ENCODE data around the gene PSMF1. TPM values are rescaled to one million over a fixed set of nuclear protein-coding genes. Genes with fewer than 3 reads are reported as not detected.
A peak's percentile ranks its signal among the peaks of the same experiment; 100 is the strongest.

PSMF1 gene
- polyA plus RNA-seq, 4 donors = 43.6 to 118 (median 62.7) TPM

- H3K9me3 ChIP-seq (ENCODE audit: control insufficient read depth in 2 of 2, insufficient read depth in 1 of 2, low read depth in 1 of 2, low read length in 1 of 2) = no peaks in the 10 kb centered on the region
- FAIRE-seq (no peak), DNase-seq (no peak)
- H3K27ac ChIP-seq (ENCODE audit: low read depth in 1 of 3, low read length in 2 of 3) = no peak within 1 kb of the TSS
- no peak within 1 kb of the TSS for H3K4me3 ChIP-seq (ENCODE audit: low read depth in 1 of 3, low read length in 3 of 3)
- H3K4me1 ChIP-seq (ENCODE audit: control insufficient read depth in 3 of 3, insufficient read depth in 2 of 3, low read depth in 1 of 3, low read length in 2 of 3) = no peaks in the 10 kb centered on the region
- H3K36me3 ChIP-seq (ENCODE audit: control insufficient read depth in 3 of 3, insufficient read depth in 2 of 3, low read depth in 1 of 3, low read length in 3 of 3) = no peaks in the 10 kb centered on the region
- no peaks in the 10 kb centered on the region for H3K27me3 ChIP-seq (ENCODE audit: control insufficient read depth in 3 of 3, insufficient read depth in 3 of 3, low read length in 3 of 3)
- WGBS, 3 donors = 57 to 64% (median 58%) methylated on average over 5 of the region's 5 CpGs
These were observed 84.5 kb downstream of the PSMF1 start, which contains the start of gene C20orf202 for GRCh38 chr20:1202762-1203504. C20orf202 (plus strand) TSS chr20:1203454; CDS start chr20:1203586, 132 bp downstream.

DNA sequence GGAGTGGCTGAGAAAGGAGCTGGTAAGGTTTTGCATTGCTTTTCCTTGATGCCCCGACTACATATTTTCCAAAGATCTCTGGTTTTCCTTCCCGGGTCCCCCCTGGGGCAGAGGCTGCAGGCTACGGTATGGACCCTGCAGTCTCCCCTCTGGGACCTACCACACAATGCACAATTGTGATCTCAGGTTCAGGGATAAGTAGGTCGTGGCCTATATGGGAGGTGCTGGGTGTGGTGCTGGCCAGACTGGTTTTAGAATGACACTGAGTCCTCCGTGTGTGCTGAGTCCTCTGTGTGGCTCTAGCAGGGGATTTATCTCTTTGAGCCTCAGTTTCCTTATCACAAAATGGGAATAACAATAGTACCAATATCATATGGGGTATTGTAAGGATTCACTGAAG lies 85.2 kb downstream of the PSMF1 start:
- no peaks in the 10 kb centered on the region for H3K36me3 ChIP-seq (ENCODE audit: control insufficient read depth in 3 of 3, insufficient read depth in 2 of 3, low read depth in 1 of 3, low read length in 3 of 3)
- H3K9me3 ChIP-seq (ENCODE audit: control insufficient read depth in 2 of 2, insufficient read depth in 1 of 2, low read depth in 1 of 2, low read length in 1 of 2) = no peaks in the 10 kb centered on the region
- H3K27me3 ChIP-seq (ENCODE audit: control insufficient read depth in 3 of 3, insufficient read depth in 3 of 3, low read length in 3 of 3) = no peaks in the 10 kb centered on the region
- peak in 1 of 2 donors; percentile 21 for DNase-seq
- 26 to 49% (median 34%) methylated on average over 5 of the region's 5 CpGs for WGBS, 3 donors
- H3K4me1 ChIP-seq (ENCODE audit: control insufficient read depth in 3 of 3, insufficient read depth in 2 of 3, low read depth in 1 of 3, low read length in 2 of 3) = no peaks in the 10 kb centered on the region
- H3K27ac ChIP-seq (ENCODE audit: low read depth in 1 of 3, low read length in 2 of 3) = no peak overlapping the region
- no peak overlapping the region for H3K4me3 ChIP-seq (ENCODE audit: low read depth in 1 of 3, low read length in 3 of 3)
- no peak for FAIRE-seq

DNA sequence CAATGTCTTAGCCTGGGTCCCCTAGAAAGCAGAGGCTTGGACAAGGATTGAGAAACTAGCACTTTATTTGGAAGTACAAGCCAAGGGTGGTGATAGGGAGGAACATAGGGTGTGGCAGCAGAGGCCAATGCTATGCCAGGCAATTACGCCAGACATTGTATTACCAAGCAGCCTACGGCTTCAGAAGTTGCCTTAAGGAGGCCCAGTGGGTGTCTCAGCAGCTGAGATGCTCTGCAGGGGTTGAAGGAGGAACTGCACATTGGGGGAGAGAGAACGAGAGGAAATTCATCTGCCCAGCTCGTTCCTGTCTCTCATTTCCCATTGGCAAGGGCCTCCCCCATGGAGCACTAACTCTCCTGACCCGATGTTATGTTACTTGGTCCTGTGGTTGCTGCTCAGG lies 85.7 kb downstream of the PSMF1 start:
- peak in 1 of 2 donors; percentile 51 for DNase-seq
- H3K9me3 ChIP-seq (ENCODE audit: control insufficient read depth in 2 of 2, insufficient read depth in 1 of 2, low read depth in 1 of 2, low read length in 1 of 2) = no peaks in the 10 kb centered on the region
- H3K27me3 ChIP-seq (ENCODE audit: control insufficient read depth in 3 of 3, insufficient read depth in 3 of 3, low read length in 3 of 3) = no peaks in the 10 kb centered on the region
- H3K36me3 ChIP-seq (ENCODE audit: control insufficient read depth in 3 of 3, insufficient read depth in 2 of 3, low read depth in 1 of 3, low read length in 3 of 3) = no peaks in the 10 kb centered on the region
- H3K27ac ChIP-seq (ENCODE audit: low read depth in 1 of 3, low read length in 2 of 3) = no peak overlapping the region
- no peaks in the 10 kb centered on the region for H3K4me1 ChIP-seq (ENCODE audit: control insufficient read depth in 3 of 3, insufficient read depth in 2 of 3, low read depth in 1 of 3, low read length in 2 of 3)
- no peak overlapping the region for H3K4me3 ChIP-seq (ENCODE audit: low read depth in 1 of 3, low read length in 3 of 3)
- 47 to 54% (median 52%) methylated on average over 5 of the region's 5 CpGs for WGBS, 3 donors
- no peak for FAIRE-seq

DNA sequence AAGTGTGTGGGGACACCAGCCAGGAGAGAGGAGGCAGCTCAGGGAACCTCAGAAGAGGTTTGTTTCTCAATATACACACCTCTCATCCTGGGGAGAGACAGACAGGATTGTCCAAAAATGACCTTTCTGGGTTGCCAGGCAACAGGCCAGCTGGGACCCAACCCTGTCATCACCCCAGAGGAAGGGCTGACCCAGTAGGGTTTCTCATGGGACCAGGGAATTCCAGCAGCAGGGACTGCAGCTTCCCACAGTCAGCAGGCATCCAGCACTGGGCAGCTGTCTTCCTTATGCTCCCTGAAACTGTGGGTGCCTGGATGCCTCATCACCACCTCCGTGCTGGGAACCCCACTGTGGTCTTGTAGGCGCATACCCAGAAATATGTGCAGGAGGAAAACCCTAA lies 86.2 kb downstream of the PSMF1 start:
- H3K36me3 ChIP-seq (ENCODE audit: control insufficient read depth in 3 of 3, insufficient read depth in 2 of 3, low read depth in 1 of 3, low read length in 3 of 3) = no peaks in the 10 kb centered on the region
- H3K27me3 ChIP-seq (ENCODE audit: control insufficient read depth in 3 of 3, insufficient read depth in 3 of 3, low read length in 3 of 3) = no peaks in the 10 kb centered on the region
- no peak overlapping the region for H3K4me3 ChIP-seq (ENCODE audit: low read depth in 1 of 3, low read length in 3 of 3)
- H3K27ac ChIP-seq (ENCODE audit: low read depth in 1 of 3, low read length in 2 of 3) = no peak overlapping the region
- H3K9me3 ChIP-seq (ENCODE audit: control insufficient read depth in 2 of 2, insufficient read depth in 1 of 2, low read depth in 1 of 2, low read length in 1 of 2) = no peaks in the 10 kb centered on the region
- DNase-seq (no peak), FAIRE-seq (no peak)
- WGBS, 3 donors = 87 to 94% (median 93%) methylated on average over 2 of the region's 2 CpGs
- no peaks in the 10 kb centered on the region for H3K4me1 ChIP-seq (ENCODE audit: control insufficient read depth in 3 of 3, insufficient read depth in 2 of 3, low read depth in 1 of 3, low read length in 2 of 3)

DNA sequence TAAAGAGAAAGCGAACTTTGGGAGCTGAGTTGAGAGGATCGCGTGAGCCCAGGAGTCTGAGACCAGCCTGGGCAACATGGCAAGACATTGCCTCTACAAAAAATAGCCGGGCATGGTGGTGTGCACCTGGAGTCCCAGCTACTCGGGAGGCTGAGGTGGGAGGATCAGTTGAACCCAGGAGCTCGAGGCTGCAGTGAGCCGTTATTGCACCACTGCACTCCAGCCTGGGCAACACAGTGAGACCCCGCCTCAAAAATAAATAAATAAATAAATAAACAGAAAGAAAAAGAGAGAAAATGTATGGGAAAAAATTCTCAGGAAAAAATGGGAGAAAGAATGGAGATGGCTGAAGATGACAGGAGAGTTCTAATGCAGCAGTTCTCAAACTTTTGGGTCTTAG lies 87.4 kb downstream of the PSMF1 start:
- no peaks in the 10 kb centered on the region for H3K27me3 ChIP-seq (ENCODE audit: control insufficient read depth in 3 of 3, insufficient read depth in 3 of 3, low read length in 3 of 3)
- WGBS, 3 donors = 90 to 94% (median 92%) methylated on average over 8 of the region's 8 CpGs

DNA sequence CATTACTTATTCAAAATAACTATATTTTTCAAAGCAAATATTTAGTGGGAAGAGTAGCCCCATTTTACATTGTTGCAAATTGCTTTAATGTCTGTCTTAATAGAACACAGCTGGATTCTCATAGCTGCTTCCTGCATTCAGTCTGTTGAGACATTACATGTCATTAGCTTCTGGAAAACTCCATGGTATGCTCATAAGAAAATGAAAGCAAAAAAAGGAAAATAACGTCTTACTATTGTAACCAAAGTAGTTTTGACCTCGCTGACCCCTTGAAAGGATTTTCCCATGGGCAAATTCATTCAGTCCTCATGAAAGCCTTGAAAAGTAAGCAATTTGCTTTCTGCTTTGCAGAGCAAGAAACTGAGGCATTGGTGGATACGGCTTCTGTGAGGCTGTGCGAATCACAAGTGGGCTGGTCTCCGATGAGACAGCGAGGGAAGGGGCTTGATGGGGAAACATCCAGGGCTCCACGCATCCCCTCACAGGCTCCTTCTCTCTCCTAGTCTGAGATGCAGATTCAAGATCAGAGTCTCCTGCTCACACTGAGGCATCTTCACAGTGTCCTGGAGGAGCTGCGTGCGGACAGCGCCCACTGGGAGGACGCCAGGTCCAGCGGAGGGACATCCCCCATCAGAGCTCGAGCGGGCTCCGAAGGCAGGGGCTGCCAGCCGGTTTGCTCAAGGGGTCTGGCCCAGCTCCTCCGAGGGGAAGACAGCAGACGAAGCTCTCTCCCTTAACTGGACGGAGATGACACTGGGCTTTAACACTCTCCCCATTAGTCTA lies 88.2 kb downstream of the PSMF1 start:
- DNase-seq (no peak), FAIRE-seq (no peak)
- Histone ChIP-seq H3K4me1 (ENCODE audit: control insufficient read depth in 3 of 3, insufficient read depth in 2 of 3, low read depth in 1 of 3, low read length in 2 of 3) (no peaks in the 10 kb centered on the region), H3K9me3 (ENCODE audit: control insufficient read depth in 2 of 2, insufficient read depth in 1 of 2, low read depth in 1 of 2, low read length in 1 of 2) (no peaks in the 10 kb centered on the region), H3K36me3 (ENCODE audit: control insufficient read depth in 3 of 3, insufficient read depth in 2 of 3, low read depth in 1 of 3, low read length in 3 of 3) (no peaks in the 10 kb centered on the region), H3K4me3 (ENCODE audit: low read depth in 1 of 3, low read length in 3 of 3) (no peak overlapping the region), H3K27ac (ENCODE audit: low read depth in 1 of 3, low read length in 2 of 3) (no peak overlapping the region), H3K27me3 (ENCODE audit: control insufficient read depth in 3 of 3, insufficient read depth in 3 of 3, low read length in 3 of 3) (no peaks in the 10 kb centered on the region)
- WGBS, 3 donors = 70 to 89% (median 80%) methylated on average over 19 of the region's 19 CpGs

More for the DNA sequence above, 87.4 kb downstream of the PSMF1 start:
- no peak overlapping the region for H3K27ac ChIP-seq (ENCODE audit: low read depth in 1 of 3, low read length in 2 of 3)
- H3K9me3 ChIP-seq (ENCODE audit: control insufficient read depth in 2 of 2, insufficient read depth in 1 of 2, low read depth in 1 of 2, low read length in 1 of 2) = no peaks in the 10 kb centered on the region
- H3K36me3 ChIP-seq (ENCODE audit: control insufficient read depth in 3 of 3, insufficient read depth in 2 of 3, low read depth in 1 of 3, low read length in 3 of 3) = no peaks in the 10 kb centered on the region
- H3K4me3 ChIP-seq (ENCODE audit: low read depth in 1 of 3, low read length in 3 of 3) = no peak overlapping the region
- no peak for DNase-seq
- FAIRE-seq = no peak
- H3K4me1 ChIP-seq (ENCODE audit: control insufficient read depth in 3 of 3, insufficient read depth in 2 of 3, low read depth in 1 of 3, low read length in 2 of 3) = no peaks in the 10 kb centered on the region

DNA sequence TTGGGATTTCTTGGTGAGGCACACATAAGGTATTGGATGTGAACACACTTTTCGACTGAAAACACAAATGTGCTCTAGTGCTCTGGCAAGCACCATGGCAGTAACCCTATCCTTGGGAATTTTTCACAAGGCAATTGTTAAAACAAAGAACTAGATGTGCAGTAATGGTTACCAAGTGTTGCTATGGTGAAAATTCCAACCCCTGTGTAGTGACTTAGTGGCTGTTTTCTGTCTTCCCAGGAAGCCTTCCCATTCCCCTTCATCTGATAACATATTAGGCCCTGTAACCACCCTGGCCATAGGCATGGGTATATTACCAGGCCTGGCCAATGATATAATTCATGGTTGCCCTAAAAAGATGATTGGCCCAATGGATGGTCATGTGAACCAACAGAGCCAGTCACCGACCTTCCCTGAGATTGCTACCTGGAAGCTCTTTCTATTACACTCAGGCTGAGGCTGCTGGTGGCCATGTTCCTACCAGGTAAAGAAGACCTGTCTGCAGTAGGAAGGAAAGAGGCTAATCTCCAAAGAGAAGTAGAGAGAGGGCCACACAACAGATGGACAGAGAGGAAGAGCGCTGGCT lies 89.0 kb downstream of the PSMF1 start:
- FAIRE-seq = no peak
- 91 to 97% (median 93%) methylated on average over 3 of the region's 3 CpGs for WGBS, 3 donors
- no peak for DNase-seq
- no peaks in the 10 kb centered on the region for H3K4me1 ChIP-seq (ENCODE audit: control insufficient read depth in 3 of 3, insufficient read depth in 2 of 3, low read depth in 1 of 3, low read length in 2 of 3)
- H3K27ac ChIP-seq (ENCODE audit: low read depth in 1 of 3, low read length in 2 of 3) = no peak overlapping the region
- H3K4me3 ChIP-seq (ENCODE audit: low read depth in 1 of 3, low read length in 3 of 3) = no peak overlapping the region
- H3K36me3 ChIP-seq (ENCODE audit: control insufficient read depth in 3 of 3, insufficient read depth in 2 of 3, low read depth in 1 of 3, low read length in 3 of 3) = no peaks in the 10 kb centered on the region
- H3K9me3 ChIP-seq (ENCODE audit: control insufficient read depth in 2 of 2, insufficient read depth in 1 of 2, low read depth in 1 of 2, low read length in 1 of 2) = no peaks in the 10 kb centered on the region
- no peaks in the 10 kb centered on the region for H3K27me3 ChIP-seq (ENCODE audit: control insufficient read depth in 3 of 3, insufficient read depth in 3 of 3, low read length in 3 of 3)

DNA sequence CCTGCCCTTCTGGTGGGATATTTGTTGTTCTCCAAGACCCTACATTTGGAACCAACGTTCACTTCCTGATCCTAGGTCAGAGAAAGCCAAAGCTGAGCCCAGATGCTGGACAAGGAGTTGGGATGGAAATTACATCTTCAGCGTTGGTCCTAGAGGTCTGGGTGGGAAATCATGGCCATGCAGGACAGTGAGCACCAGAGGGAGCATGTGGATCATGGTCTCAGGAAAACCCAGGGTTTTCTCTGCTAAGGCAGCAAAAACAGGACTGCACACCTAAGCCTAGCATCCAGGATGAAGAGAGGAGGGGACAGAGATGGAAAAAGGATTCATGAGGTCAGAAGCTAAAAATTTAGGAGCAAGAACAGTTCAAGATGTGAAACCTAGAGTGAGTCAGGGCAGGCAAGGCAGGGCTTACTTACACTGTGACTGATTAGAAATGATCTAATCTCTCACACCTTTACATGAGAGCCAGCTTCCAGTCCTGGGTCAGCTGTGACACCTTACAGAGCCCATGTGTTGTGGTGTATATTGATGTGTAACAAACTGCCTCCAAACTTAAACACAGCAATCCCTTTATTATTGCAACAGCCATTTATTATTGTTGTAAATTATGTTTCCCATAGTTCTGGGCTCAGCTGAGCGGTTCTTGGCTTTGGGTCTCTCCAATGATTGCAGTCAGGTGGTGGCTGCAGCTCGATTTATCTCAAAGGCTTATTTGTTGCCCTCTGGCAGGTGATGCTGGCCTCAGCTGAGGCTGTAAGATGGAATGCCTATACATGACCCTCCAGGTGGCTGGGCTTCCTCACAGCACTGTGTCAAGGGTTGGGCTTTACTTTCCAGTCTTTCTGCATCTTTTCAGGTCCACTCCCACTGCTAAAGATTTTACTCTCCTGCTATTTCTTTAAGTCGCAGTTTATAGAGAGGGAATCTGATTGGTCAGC lies 91.3 kb downstream of the PSMF1 start:
- Histone ChIP-seq H3K4me1 (ENCODE audit: control insufficient read depth in 3 of 3, insufficient read depth in 2 of 3, low read depth in 1 of 3, low read length in 2 of 3) (peaks cover 0 to 2% (median 0%) of the 10 kb centered on the region in 3 donors), H3K27ac (ENCODE audit: low read depth in 1 of 3, low read length in 2 of 3) (no peak overlapping the region), H3K36me3 (ENCODE audit: control insufficient read depth in 3 of 3, insufficient read depth in 2 of 3, low read depth in 1 of 3, low read length in 3 of 3) (no peaks in the 10 kb centered on the region), H3K27me3 (ENCODE audit: control insufficient read depth in 3 of 3, insufficient read depth in 3 of 3, low read length in 3 of 3) (peaks cover 0 to 3% (median 0%) of the 10 kb centered on the region in 3 donors), H3K4me3 (ENCODE audit: low read depth in 1 of 3, low read length in 3 of 3) (no peak overlapping the region), H3K9me3 (ENCODE audit: control insufficient read depth in 2 of 2, insufficient read depth in 1 of 2, low read depth in 1 of 2, low read length in 1 of 2) (no peaks in the 10 kb centered on the region)
- peak in 1 of 2 donors; percentile 21 for DNase-seq
- WGBS, 3 donors = 33 to 50% (median 38%) methylated on average over 5 of the region's 5 CpGs
- FAIRE-seq = no peak
